Cardiac fibroblast (primary cell): ENCODE results near the gene TMEM50B.
A peak's percentile ranks its signal among the peaks of the same experiment; 100 is the strongest.

Experiments
- DNase-seq, 2 donors: peaks; one replicate each; pipeline versions ENCODE4 v3.0.0 to v3.0.0-alpha.2; 2010; ENCODE audit warnings: low read depth in 2 of 2
- H3K4me3 ChIP-seq, 2 donors: replicated peaks in 1 of 2; 1 replicate in 1 of 2; 2 replicates in 1 of 2; pipeline ENCODE4 v1.5.1; 2011; ENCODE audit warnings: low read depth in 2 of 2, low read length in 2 of 2, mild to moderate bottlenecking in 2 of 2, moderate library complexity in 1 of 2
- TF ChIP-seq, protein P1 (sequence below): IDR thresholded peaks from one replicate; pipeline ENCODE4 v1.5.1; 2011; ENCODE audit warnings: low read depth, mild to moderate bottlenecking, low read length, inconsistent platforms

TMEM50B gene

DNA sequence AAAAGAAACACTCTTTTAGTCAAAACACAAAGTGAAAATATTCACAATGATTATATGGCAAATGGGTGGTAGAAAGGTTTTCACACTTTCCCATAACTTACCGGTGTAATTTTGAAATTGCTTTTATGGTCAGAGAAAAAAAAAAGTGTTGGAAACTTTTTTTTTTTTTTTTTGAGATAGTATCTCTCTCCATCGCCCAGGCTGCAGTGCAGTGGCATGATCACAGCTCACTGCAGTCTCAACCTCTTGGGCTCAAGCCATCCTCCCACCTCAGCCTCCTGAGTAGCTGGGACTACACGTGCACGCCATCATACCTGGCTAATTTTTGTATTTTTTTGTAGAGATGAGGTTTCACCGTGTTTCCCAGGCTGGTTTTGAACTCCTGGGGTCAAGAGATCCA, 73.3 kb downstream of the TMEM50B start:
- H3K4me3 ChIP-seq = no peak overlapping the region
- no peak for DNase-seq
- TF ChIP-seq, protein P1, sequence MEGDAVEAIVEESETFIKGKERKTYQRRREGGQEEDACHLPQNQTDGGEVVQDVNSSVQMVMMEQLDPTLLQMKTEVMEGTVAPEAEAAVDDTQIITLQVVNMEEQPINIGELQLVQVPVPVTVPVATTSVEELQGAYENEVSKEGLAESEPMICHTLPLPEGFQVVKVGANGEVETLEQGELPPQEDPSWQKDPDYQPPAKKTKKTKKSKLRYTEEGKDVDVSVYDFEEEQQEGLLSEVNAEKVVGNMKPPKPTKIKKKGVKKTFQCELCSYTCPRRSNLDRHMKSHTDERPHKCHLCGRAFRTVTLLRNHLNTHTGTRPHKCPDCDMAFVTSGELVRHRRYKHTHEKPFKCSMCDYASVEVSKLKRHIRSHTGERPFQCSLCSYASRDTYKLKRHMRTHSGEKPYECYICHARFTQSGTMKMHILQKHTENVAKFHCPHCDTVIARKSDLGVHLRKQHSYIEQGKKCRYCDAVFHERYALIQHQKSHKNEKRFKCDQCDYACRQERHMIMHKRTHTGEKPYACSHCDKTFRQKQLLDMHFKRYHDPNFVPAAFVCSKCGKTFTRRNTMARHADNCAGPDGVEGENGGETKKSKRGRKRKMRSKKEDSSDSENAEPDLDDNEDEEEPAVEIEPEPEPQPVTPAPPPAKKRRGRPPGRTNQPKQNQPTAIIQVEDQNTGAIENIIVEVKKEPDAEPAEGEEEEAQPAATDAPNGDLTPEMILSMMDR = no peak

DNA sequence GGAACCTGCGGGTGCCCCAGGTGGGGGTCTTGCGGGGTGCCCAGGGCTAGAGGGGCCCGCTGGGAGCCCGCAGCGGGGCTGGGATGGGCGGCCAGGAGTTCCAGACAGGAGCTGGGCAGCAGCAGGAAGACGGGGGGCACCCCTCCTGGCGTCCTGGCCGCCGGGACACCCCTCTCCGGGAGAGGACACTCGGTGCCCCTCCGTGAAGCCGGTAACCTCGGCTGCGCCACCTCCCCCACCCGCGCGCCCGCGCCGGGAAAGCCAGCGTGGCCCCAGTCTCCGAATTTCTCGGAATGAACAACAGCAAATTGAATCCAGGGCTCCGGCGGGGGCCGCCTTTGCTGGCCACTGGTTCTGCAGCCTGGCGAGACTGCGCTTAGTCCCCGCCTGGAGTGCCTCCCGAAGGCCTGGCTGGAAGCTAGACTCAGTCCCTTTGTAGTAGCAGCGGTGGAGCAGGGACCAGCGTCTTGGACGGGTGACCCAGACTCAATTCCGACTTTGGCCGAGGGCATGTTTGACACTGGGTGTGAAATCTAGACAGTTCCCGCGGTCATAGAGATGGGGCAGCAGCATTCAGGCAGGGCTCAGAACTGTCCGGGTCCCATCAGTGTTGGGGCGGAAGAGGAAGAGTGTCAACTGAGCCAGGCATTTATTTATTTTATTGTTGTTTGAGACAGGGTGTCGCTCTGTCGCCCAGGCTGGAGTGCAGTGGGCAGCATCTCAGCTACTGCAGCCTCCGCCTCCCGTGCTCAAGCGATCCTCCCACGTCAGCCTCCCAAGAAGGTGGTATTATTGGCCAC, 75.8 kb downstream of the TMEM50B start:
- H3K4me3 ChIP-seq = peak overlapping the region; percentile 79 to 81
- TF ChIP-seq, protein P1 = peak; percentile 5
- DNase-seq = peak; percentile 57 to 62

DNA sequence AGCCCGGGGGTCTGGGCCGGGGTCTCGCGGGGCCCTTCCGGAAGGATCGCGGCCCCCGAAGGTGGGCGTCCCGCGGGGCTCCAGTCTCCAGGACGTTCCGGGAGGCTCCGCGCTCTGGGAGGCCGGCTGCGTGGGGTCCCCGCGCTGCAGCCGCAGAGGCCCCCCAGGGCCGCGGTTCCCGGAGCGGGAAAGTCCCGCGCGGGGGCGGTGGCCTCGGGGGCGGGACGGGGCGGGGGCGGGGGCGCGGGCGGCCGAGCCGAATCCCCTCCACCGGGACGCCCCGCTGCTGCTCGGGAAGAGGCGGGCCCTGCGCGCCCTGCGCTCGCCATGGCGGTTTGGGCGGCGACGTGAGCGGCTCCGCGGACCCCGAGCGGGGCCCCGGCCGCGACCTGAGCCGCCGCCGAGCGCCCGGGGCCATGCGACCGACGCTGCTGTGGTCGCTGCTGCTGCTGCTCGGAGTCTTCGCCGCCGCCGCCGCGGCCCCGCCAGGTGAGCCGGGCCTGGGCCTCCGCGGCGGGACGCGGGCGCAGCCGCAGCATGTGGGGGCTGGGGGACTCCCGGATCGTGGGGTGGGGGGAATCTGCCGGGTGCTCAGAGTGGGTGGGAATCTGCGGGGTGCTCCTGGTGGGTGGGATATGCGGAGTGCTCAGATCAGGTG, 76.5 kb downstream of the TMEM50B start, which contains the start of gene IFNGR2:
Gene IFNGR2 (plus strand): TSS at position 286 of the 658 bp plus-strand sequence. CDS start 131 bp downstream, at position 417.
- TF ChIP-seq, protein P1 = no peak
- DNase-seq = peak in 1 of 2 donors; percentile 52
- H3K4me3 ChIP-seq = peak within 1 kb of the TSS; percentile 79 to 81

DNA sequence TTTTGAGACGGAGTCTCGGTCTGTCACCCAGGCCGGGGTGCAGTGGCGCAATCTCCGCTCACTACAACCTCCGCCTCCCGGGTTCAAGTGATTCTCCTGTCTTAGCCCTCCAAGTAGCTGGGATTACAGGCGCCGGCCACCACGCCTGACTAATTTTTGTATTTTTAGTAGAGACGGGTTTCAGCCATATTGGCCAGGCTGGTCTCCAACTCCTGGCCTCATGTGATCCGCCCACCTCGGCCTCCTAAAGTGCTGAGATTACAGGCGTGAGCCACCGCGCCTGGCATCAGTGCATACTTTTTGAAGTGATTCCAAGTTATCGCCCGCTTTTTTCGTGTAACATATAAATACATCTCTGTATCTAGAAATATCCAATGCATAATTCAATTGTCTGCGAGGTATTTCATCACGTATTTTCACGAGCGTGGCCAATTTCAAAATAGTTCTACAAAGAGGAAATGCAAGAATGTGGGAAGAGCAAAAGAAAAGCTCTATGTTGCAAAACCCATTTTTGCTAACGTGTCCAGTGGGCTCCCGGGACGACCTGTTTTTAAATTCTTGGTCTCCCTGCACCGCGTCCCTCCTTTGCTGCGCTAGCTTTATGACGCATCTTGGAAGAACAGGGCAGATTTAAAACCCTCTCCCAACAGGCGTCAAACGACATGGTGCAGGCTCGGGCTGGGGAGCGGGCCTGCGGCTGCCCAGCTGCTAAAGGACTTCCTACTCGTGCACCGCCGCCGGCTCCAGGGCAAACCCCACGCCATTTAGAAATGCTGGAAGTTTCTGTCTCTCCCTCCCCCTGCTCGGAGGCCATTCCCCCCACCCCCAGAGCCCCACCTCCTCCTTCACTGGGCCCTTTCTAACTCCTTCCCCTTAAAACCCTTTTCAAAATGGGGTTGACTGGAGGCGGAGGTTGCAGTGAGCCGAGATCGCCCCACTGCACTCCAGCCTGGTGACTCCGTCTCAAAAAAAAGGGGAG, 77.5 kb downstream of the TMEM50B start:
- peak overlapping the region; percentile 36 to 79 for H3K4me3 ChIP-seq
- TF ChIP-seq, protein P1 = no peak
- peak; percentile 83 to 85 for DNase-seq

DNA sequence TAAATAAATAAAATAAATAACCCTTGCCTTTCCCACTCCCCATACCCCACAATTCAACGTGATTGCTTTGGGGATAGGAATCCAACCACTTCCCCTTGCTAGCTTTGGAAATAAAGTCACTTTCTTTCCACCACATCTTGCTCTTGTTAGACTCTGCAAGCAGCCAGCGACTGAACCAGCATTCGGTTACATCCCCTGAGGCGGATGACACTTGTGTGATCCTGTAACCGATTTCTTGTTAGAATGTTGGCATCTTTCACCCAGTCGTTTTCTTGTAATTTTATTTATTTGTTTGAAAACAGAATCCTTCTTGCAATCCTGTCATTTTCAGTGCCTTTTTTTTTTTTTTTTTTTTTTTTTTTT, 78.2 kb downstream of the TMEM50B start:
- no peak for DNase-seq
- no peak overlapping the region for H3K4me3 ChIP-seq
- TF ChIP-seq, protein P1 = no peak
